ENCODE data around the gene CDH2. TPM values are rescaled to one million over a fixed set of nuclear protein-coding genes. Genes with fewer than 3 reads are reported as not detected.

Gene CDH2
- total RNA-seq, 2 donors from 2014 or later: 0.41 to 125 TPM

GRCh38 chr18:28178720-28179119 lies 1.8 kb upstream of the CDH2 start:
- Histone ChIP-seq H3K9me3 (no peaks in the 10 kb centered on the region), H3K27me3 (replicated peaks; ENCODE audit: insufficient read depth) (peaks cover 18% of the 10 kb centered on the region), H3K4me3 (no peak overlapping the region), H3K27ac (no peak overlapping the region), H3K4me1 (replicated peaks) (no peaks in the 10 kb centered on the region), H3K36me3 (no peaks in the 10 kb centered on the region)
- no peak for DNase-seq (ENCODE audit: low spot score)
- TF ChIP-seq CTCF (IDR thresholded peaks at IDR 0.05): no peak
- TF ChIP-seq POLR2A (IDR thresholded peaks at IDR 0.05): no peak
- no peak for TF ChIP-seq POLR2AphosphoS5 (IDR thresholded peaks at IDR 0.05)
- 27% methylated on average over 6 of the region's 6 CpGs for WGBS
- intact Hi-C loops (cut with DNase I): loop anchor here (10.0 kb wide), 1 partner anchor 164 kb away; no protein-coding TSS in a partner anchor

- DNase-seq (ENCODE audit: low spot score): peak; percentile 10
- under 1% methylated on average over 68 of the region's 83 CpGs for WGBS
- intact Hi-C loops (cut with DNase I): loop anchor here (10.0 kb wide), 1 partner anchor 163 kb away; no protein-coding TSS in a partner anchor
- TF ChIP-seq POLR2A (IDR thresholded peaks at IDR 0.05) (no peak), CTCF (IDR thresholded peaks at IDR 0.05) (no peak), POLR2AphosphoS5 (IDR thresholded peaks at IDR 0.05) (no peak)
- Histone ChIP-seq H3K4me3 (peak overlapping the region; percentile 34 to 40), H3K27me3 (replicated peaks; ENCODE audit: insufficient read depth) (peaks cover 18% of the 10 kb centered on the region), H3K27ac (no peak overlapping the region), H3K36me3 (no peaks in the 10 kb centered on the region), H3K4me1 (replicated peaks) (no peaks in the 10 kb centered on the region), H3K9me3 (no peaks in the 10 kb centered on the region)
Observed at GRCh38 chr18:28177828-28178635, 1.1 kb upstream of the CDH2 start.

- no peak for TF ChIP-seq POLR2AphosphoS5 (IDR thresholded peaks at IDR 0.05)
- no peak for TF ChIP-seq POLR2A (IDR thresholded peaks at IDR 0.05)
- TF ChIP-seq CTCF (IDR thresholded peaks at IDR 0.05): no peak
- H3K4me1 ChIP-seq (replicated peaks): no peaks in the 10 kb centered on the region
- 0% methylated on average over 1 of the region's 38 CpGs for WGBS
- peaks cover 18% of the 10 kb centered on the region for H3K27me3 ChIP-seq (replicated peaks; ENCODE audit: insufficient read depth)
- intact Hi-C loops (cut with DNase I): loop anchor here (10.0 kb wide), 1 partner anchor 162 kb away; no protein-coding TSS in a partner anchor
- H3K36me3 ChIP-seq: no peaks in the 10 kb centered on the region
- H3K9me3 ChIP-seq: no peaks in the 10 kb centered on the region
- DNase-seq (ENCODE audit: low spot score): no peak
- peak overlapping the region; percentile 34 to 40 for H3K4me3 ChIP-seq
- no peak overlapping the region for H3K27ac ChIP-seq
Observed at GRCh38 chr18:28176698-28176947, 307 bp downstream of the CDH2 start.

GRCh38 chr18:28175930-28176697 lies 816 bp downstream of the CDH2 start:
- no peak for DNase-seq (ENCODE audit: low spot score)
- H3K27me3 ChIP-seq (replicated peaks; ENCODE audit: insufficient read depth): peaks cover 18% of the 10 kb centered on the region
- no peaks in the 10 kb centered on the region for H3K36me3 ChIP-seq
- 2% methylated on average over 44 of the region's 44 CpGs for WGBS
- H3K9me3 ChIP-seq: no peaks in the 10 kb centered on the region
- TF ChIP-seq CTCF (IDR thresholded peaks at IDR 0.05): no peak
- no peak for TF ChIP-seq POLR2A (IDR thresholded peaks at IDR 0.05)
- TF ChIP-seq POLR2AphosphoS5 (IDR thresholded peaks at IDR 0.05): no peak
- peak overlapping the region; percentile 34 to 40 for H3K4me3 ChIP-seq
- no peaks in the 10 kb centered on the region for H3K4me1 ChIP-seq (replicated peaks)
- H3K27ac ChIP-seq: no peak overlapping the region
- intact Hi-C loops (cut with DNase I): loop anchor here (10.0 kb wide), 1 partner anchor 161 kb away; no protein-coding TSS in a partner anchor

Measured in prostate gland (tissue), 2 donors.